ENCODE results near the gene ARHGEF11.

The ARHGEF11 gene

GRCh38 chr1:156947818-156948525 lies 97.6 kb downstream of the ARHGEF11 start:
- DNase-seq, result no peak

GRCh38 chr1:156947127-156947526 lies 98.4 kb downstream of the ARHGEF11 start:
- no peak for DNase-seq

DNA sequence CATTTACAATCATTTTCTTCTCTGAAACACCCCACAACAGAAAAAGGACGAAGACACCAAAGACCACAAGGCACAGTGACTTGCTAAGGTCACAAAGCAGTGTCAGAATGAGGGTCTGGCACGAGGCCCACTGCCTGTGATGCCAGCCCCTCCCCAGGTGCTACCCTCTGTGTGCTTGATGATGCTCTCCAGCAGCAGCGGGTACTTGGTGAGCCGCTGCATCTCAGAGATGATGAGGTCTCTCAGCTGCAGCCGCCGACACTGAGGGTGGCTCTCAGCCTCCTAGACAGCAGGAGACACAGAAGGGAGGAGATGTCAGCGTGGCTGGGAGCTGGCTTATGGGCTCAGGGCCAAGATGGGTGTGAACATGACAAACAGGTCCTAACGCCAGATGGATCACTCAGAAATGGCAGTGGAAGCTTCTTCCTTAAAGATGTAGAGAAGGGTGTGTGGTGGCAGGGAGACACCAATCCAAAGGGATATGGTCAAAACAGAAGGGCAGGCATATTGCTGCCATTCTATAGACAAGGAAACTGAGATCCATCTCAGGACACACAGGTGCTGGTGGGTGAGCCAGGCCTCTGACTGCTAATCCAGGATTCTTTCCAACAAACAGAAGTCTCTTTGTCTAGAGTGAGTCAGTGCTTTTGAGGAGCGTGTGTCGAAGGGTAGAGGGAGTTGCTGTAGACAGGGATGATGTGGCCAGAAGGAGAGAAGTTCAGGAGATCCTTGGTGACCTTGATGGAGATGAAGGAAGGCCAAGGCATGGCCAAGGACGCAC lies 99.5 kb downstream of the ARHGEF11 start:
- no peak for DNase-seq

DNA sequence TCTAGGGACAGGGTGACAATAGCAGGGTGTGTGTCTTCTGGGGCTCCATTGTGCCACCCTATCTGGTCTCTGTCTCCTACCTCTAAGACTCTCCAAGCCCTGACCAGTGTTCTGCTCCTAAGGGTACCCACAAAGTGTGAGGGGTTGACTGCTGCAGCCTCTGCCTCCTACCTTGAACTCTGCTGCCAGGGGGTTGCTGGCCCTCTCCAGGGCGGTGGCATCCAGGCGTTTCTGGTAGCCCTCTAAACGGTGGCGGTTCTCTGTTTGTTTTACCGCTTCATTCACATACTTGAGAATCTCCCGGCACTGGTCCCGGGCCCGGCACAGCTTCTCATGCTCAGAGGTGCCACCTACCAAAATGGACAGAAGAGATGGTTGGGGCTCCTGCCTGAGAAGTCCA lies 100.7 kb downstream of the ARHGEF11 start:
- DNase-seq, result no peak

DNA sequence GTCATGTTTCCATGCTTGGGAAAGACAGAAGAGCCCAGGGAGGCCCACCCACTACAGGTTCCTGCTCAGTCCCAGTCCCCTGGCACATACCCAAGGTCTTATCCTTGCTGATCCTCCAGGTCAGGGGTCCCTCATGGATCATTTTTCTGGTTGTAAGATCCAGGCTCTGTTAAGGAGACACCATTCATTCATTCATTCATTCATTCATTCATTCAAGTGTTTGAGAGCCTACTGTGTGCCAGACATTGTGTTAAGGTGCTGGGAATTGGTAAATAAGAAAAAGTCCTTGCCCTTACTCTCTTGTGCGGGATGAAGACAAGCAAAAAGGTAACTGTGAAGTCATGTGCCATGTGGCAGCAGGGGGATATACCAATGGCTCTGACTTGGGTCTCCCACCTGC lies 101.3 kb downstream of the ARHGEF11 start:
- DNase-seq, result no peak

DNA sequence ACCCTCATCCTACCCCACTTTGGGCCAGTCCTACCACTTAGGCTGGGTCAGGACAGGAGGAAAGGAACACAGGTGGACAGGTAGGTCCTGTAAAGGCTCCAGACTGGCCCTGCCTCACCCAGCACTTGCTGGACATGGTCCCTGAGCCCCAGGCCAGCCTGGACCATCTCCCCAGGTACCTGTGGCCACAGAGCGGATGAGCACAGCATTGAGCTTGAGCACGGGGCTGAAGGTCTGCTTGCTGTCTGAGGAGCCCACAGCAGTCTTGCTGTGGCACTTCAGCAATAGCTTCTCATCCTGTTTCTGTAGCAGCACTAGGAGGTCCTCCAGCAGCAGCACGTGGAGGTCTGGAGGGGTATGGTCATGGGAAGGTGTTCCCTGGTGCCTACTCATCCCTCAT lies 101.8 kb downstream of the ARHGEF11 start:
- no peak for DNase-seq

- DNase-seq, result no peak
These were observed 103.0 kb downstream of the ARHGEF11 start for GRCh38 chr1:156942576-156942975.

DNA sequence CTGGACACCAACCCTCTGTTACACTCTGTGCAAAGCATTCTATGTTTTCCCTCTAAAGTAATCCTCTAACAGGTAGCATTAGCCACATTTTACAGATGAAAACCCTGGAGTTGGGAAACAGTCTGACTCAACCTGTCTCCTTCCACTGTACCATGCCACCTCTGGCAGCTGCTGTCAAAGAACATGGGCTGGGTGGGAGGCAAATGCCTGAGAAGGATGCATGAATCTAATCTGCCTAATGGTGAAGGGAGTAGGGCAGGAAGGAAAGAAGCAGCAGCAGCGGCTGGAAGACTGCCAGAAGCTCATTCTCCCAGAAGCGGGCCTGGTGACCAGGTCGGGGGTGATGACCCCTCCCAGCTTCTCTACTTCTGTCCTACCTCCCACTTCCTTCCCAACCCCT lies 103.4 kb downstream of the ARHGEF11 start:
- no peak for DNase-seq

GRCh38 chr1:156941675-156942074 lies 103.9 kb downstream of the ARHGEF11 start:
- DNase-seq, result no peak

GRCh38 chr1:156939786-156940334 lies 105.7 kb downstream of the ARHGEF11 start:
- DNase-seq, result no peak

DNA sequence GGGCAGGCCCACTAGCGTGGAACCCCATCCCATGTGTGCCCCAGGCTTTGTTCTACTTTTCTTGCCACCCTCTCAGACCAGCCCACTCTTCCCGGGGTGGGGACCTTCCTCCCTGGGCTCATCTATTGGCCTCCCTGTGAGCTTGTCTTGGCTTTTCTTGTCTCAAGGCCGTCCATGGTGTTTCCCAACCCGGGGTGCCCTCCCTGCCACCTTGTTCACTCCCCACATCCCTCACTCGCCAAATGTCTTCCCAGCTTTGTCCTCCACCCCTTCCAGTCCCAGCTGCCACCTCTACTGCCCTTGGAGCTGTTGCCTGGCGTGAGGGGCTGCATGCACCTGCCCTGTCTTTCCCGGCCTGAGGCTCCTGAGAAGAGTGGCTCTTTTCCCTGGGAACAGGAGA lies 106.7 kb downstream of the ARHGEF11 start:
- no peak for DNase-seq

DNA sequence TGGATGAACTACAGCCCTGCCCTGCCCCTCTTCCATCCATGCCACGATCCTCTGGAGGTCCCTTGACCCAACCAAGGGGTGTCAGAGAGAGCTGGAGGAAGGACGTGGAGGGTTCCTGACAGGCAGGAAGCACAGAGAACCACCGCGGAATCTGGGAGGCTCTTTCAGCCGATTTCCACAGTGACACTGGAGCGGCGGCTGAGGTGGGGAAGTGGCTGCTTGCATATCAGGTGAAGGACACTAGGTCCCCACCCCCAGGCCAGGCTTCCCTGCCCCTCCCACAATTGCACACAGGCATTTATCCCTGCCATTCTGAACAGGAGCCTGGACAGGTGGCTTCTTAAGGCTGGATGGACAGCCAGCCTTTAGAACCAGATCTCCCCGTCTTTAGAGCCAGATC lies 107.7 kb downstream of the ARHGEF11 start:
- DNase-seq, result no peak

DNA sequence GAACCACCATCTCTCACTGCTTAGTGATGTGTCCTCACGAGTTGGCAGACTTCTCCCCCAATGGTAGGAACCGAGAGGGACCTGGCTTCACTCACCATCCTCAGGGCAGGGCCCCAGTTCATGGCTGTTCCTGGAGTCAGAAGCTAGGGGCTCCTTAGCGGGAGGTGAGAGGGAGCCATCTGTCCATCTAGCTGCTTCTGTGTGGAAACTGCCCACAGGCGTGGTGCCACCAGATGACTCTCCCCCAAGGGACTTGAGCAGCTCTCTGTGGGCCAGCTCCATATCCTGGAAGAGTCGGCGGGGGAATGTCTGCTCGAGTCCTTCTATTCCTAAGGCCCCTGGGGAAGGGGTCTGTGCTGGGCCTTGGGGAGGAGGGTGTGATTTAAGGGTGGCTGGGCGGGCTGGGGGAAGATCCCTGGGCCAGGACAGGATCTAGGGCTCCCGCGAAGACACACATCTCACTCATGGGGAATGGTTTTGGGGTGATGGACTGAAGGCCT lies 108.8 kb downstream of the ARHGEF11 start:
- DNase-seq, result no peak

DNA sequence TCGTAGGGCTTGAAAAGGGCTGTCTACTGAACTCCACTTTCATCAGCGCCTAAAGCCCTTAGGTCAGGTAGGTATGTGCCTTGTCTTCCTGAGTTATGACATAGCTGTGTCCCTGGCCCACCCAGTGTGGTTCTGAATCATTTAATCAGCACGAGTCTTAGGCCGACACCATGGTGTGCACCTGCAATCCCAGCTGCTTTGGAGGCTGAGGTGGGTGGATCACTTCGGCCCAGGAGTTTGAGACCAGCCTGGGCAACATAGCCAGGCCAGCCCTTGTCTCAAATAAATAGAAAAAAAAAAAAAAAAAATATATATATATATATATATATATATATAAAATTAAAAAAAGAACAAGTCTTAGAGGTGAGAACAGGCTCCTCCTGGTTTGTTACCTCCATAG lies 109.4 kb downstream of the ARHGEF11 start:
- DNase-seq, result no peak

GRCh38 chr1:156935505-156936128 lies 109.9 kb downstream of the ARHGEF11 start:
- DNase-seq, result no peak

- DNase-seq, result no peak
These were observed 112.4 kb downstream of the ARHGEF11 start for GRCh38 chr1:156933136-156933535.

- no peak for DNase-seq
These were observed 113.4 kb downstream of the ARHGEF11 start for GRCh38 chr1:156931974-156932710.

- no peak for DNase-seq
These were observed 114.2 kb downstream of the ARHGEF11 start for GRCh38 chr1:156931211-156931952.

GRCh38 chr1:156930483-156930882 lies 115.1 kb downstream of the ARHGEF11 start:
- no peak for DNase-seq

- DNase-seq, result no peak
These were observed 115.8 kb downstream of the ARHGEF11 start for GRCh38 chr1:156929596-156930238.

- DNase-seq, result no peak
These were observed 117.4 kb downstream of the ARHGEF11 start for GRCh38 chr1:156928043-156928602.

All from CD4-positive, alpha-beta T cell treated with Interleukin-10 for 1 hour (primary cell).